ENCODE results near the gene APLF.

APLF gene

DNA sequence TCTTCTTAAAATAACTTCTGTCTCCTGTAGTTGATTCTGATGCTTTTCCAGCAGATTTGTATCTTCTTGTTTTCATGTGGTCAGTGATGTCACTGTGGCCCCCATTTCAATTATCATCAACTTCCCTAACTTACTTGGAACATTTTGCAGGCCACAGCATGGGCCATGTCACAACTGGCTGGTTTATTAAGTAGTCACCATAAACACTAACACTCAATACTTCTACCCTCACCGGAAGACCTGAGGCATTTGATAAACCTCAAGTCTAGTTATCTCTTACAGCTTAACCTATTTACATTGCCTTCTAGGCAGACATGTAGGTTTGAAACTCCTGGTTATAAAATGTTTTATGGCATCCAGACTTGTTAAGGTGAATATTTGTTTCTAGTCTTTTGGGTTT lies 138.6 kb downstream of the APLF start:
- TF ChIP-seq SIN3A (IDR thresholded peaks at IDR 0.05; ENCODE audit: borderline replicate concordance, insufficient read depth, low read length): no peak
- no peak for TF ChIP-seq TAF1 (IDR thresholded peaks at IDR 0.05; ENCODE audit: borderline replicate concordance, insufficient read depth, low read length)
- TF ChIP-seq POLR2AphosphoS5 (IDR thresholded peaks at IDR 0.05; ENCODE audit: low read depth, low read length): no peak
- TF ChIP-seq FOXP2 (optimal IDR thresholded peaks at IDR 0.05; ENCODE audit: borderline replicate concordance, extremely low read depth, extremely low read length, insufficient read depth): no peak
- TF ChIP-seq, protein P1, sequence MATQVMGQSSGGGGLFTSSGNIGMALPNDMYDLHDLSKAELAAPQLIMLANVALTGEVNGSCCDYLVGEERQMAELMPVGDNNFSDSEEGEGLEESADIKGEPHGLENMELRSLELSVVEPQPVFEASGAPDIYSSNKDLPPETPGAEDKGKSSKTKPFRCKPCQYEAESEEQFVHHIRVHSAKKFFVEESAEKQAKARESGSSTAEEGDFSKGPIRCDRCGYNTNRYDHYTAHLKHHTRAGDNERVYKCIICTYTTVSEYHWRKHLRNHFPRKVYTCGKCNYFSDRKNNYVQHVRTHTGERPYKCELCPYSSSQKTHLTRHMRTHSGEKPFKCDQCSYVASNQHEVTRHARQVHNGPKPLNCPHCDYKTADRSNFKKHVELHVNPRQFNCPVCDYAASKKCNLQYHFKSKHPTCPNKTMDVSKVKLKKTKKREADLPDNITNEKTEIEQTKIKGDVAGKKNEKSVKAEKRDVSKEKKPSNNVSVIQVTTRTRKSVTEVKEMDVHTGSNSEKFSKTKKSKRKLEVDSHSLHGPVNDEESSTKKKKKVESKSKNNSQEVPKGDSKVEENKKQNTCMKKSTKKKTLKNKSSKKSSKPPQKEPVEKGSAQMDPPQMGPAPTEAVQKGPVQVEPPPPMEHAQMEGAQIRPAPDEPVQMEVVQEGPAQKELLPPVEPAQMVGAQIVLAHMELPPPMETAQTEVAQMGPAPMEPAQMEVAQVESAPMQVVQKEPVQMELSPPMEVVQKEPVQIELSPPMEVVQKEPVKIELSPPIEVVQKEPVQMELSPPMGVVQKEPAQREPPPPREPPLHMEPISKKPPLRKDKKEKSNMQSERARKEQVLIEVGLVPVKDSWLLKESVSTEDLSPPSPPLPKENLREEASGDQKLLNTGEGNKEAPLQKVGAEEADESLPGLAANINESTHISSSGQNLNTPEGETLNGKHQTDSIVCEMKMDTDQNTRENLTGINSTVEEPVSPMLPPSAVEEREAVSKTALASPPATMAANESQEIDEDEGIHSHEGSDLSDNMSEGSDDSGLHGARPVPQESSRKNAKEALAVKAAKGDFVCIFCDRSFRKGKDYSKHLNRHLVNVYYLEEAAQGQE (IDR thresholded peaks at IDR 0.05; ENCODE audit: insufficient read depth in 1 of 2, low read depth in 2 of 2, low read length in 2 of 2): no peak

DNA sequence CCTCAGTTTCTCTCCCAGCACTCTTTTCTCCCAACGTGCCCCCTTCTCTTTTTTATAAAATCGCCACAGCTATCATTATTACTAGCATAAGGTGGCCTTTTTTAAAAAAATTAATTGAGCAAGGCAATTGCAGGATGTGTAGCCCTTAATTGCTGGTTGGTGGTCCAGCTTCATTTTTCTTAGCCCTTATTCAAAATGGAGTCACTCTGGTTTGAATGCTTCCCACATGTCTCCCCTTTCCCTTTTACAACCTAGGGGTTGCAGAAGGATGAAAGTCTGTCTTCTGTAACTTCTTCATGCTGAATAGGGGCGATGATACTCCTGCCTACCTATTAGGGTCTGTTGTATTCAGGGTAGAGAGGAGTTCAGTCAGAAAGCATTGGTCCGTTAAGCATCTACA lies 139.4 kb downstream of the APLF start:
- TF ChIP-seq FOXP2 (optimal IDR thresholded peaks at IDR 0.05; ENCODE audit: borderline replicate concordance, extremely low read depth, extremely low read length, insufficient read depth) (no peak), TAF1 (IDR thresholded peaks at IDR 0.05; ENCODE audit: borderline replicate concordance, insufficient read depth, low read length) (no peak), SIN3A (IDR thresholded peaks at IDR 0.05; ENCODE audit: borderline replicate concordance, insufficient read depth, low read length) (no peak), POLR2AphosphoS5 (IDR thresholded peaks at IDR 0.05; ENCODE audit: low read depth, low read length) (no peak)
- TF ChIP-seq, protein P1 (IDR thresholded peaks at IDR 0.05; ENCODE audit: insufficient read depth in 1 of 2, low read depth in 2 of 2, low read length in 2 of 2): no peak

DNA sequence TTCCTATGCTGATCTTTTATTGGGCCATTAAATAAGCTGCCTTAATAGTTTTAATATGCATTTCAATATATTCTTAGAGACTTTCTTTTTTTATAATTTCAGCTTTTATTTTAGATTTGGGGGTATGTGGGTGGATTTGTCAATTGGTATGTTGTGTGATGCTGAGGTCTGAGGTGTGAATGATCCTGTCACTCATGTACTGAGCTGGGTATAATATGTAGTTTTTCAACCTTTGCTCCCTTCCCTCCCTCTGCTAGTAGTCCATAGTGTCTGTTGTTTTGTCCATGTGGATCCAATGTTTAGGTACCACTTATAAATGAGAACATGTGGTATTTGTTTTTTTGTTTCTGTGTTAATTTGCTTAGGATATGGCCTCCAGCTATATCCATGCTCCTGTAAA lies 140.5 kb downstream of the APLF start:
- TF ChIP-seq FOXP2 (optimal IDR thresholded peaks at IDR 0.05; ENCODE audit: borderline replicate concordance, extremely low read depth, extremely low read length, insufficient read depth): no peak
- no peak for TF ChIP-seq POLR2AphosphoS5 (IDR thresholded peaks at IDR 0.05; ENCODE audit: low read depth, low read length)

DNA sequence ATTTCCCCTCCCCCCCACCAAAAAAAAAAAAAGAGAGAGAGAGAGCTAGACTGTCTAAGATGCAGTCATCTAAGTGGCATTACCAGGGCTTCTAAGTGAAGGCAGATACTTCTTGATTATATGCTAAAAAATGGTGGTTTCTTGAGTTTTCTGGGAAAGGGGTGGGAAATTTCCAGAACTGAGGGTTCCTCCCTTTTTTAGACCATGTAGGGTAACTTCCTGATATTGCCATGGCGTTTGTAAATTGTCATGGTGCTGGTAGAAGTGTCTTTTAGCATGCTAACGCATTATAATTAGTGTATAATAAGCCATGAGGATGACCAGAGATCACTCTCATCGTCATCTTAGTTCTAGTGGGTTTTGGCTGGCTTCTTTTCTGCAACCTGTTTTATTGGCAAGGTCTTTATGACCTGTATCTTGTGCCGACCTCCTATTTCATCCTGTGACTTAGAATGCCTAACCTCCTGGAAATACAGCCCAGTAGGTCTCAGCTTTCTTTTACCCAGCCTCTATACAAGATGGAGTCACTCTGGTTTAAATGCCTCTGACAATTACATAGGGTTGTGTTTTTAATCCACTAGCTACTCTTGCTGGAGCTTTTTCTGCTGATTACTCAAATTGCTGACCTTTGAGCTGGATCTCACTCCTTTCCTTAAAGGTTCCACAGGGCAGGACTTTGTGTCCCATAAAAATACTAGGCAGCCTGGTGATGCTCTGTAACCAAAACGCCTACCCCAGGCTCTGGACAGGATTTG lies 145.6 kb downstream of the APLF start:
- TF ChIP-seq SIN3A (IDR thresholded peaks at IDR 0.05; ENCODE audit: borderline replicate concordance, insufficient read depth, low read length): no peak
- TF ChIP-seq TAF1 (IDR thresholded peaks at IDR 0.05; ENCODE audit: borderline replicate concordance, insufficient read depth, low read length): no peak
- TF ChIP-seq, protein P1 (IDR thresholded peaks at IDR 0.05; ENCODE audit: insufficient read depth in 1 of 2, low read depth in 2 of 2, low read length in 2 of 2): no peak
- no peak for TF ChIP-seq POLR2AphosphoS5 (IDR thresholded peaks at IDR 0.05; ENCODE audit: low read depth, low read length)
- no peak for TF ChIP-seq FOXP2 (optimal IDR thresholded peaks at IDR 0.05; ENCODE audit: borderline replicate concordance, extremely low read depth, extremely low read length, insufficient read depth)

DNA sequence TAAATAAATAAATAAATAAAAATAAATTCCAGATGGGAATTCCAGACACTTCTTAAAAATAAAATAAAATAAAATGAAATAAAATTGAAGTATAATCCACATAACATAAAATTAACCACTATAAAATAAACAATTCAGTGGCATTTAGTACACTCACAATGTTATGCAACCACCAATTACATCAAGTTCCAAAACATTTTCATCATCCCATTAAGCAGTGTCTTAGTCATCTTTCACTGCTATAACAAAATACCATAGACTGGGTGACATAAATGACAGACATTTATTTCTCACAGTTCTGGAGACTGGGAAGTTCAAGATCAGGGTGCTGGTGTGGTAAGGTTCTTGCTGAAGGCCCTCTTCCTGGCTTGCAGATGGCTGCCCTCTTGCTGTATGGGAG lies 153.4 kb downstream of the APLF start:
- TF ChIP-seq POLR2AphosphoS5 (IDR thresholded peaks at IDR 0.05; ENCODE audit: low read depth, low read length) (no peak), TAF1 (IDR thresholded peaks at IDR 0.05; ENCODE audit: borderline replicate concordance, insufficient read depth, low read length) (no peak), FOXP2 (optimal IDR thresholded peaks at IDR 0.05; ENCODE audit: borderline replicate concordance, extremely low read depth, extremely low read length, insufficient read depth) (no peak), SIN3A (IDR thresholded peaks at IDR 0.05; ENCODE audit: borderline replicate concordance, insufficient read depth, low read length) (no peak)
- TF ChIP-seq, protein P1 (IDR thresholded peaks at IDR 0.05; ENCODE audit: insufficient read depth in 1 of 2, low read depth in 2 of 2, low read length in 2 of 2): no peak

Measured in PFSK-1 (cell line).